ENCODE measurements around the gene RPTOR. TPM values are rescaled to one million over a fixed set of nuclear protein-coding genes. Genes with fewer than 3 reads are reported as not detected.
A peak's percentile ranks its signal among the peaks of the same experiment; 100 is the strongest.

The RPTOR gene
- total RNA-seq, 1 experiment from 2014 or later: 19.7 TPM

GRCh38 chr17:80774146-80774545 lies 229.5 kb downstream of the RPTOR start:
- DNase-seq (ENCODE audit: extremely low read depth, low read depth): no peak

- no peak for DNase-seq (ENCODE audit: extremely low read depth, low read depth)
Measured at GRCh38 chr17:80774643-80775281, 230.1 kb downstream of the RPTOR start.

DNA sequence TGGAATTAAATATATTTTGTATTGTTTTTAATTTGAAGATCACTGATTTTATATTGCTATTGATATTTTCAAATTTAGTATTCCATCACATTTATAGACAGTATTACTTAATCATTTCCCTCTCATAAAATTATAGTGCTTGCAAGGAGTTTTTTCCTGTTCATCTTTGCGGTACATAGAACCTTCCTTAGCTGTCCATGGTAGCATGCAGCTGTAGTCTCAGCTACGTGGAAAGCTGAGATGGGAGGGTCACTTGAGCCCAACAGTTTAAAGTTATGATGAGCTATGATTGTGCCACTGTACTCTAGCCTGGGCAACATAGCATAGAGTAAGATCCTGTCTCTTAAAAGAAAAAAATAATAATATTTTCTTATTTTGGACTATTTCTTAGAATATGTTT lies 231.2 kb downstream of the RPTOR start:
- DNase-seq (ENCODE audit: extremely low read depth, low read depth): no peak

DNA sequence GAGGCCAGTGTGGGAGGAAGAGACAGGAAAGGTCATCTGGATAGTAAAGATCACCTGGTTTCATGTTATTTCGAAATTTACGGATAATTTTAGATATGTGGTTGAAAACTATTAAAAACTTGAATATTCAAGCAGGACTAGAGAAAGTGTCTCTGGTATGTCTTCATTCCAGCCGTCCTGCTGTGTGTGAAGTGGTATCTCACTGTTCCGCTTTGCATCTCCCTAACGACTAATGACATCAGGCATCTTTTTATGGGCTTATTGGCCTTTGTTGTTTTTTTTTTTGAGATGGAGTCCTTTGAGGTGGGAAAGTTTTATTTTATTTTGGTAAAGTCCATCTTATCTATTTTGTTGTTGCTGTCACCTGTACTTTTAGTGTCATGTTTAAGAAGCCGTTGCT lies 232.6 kb downstream of the RPTOR start:
- no peak for DNase-seq (ENCODE audit: extremely low read depth, low read depth)

GRCh38 chr17:80778716-80779115 lies 234.1 kb downstream of the RPTOR start:
- no peak for DNase-seq (ENCODE audit: extremely low read depth, low read depth)

- no peak for DNase-seq (ENCODE audit: extremely low read depth, low read depth)
Measured at GRCh38 chr17:80779336-80779735, 234.7 kb downstream of the RPTOR start.

DNA sequence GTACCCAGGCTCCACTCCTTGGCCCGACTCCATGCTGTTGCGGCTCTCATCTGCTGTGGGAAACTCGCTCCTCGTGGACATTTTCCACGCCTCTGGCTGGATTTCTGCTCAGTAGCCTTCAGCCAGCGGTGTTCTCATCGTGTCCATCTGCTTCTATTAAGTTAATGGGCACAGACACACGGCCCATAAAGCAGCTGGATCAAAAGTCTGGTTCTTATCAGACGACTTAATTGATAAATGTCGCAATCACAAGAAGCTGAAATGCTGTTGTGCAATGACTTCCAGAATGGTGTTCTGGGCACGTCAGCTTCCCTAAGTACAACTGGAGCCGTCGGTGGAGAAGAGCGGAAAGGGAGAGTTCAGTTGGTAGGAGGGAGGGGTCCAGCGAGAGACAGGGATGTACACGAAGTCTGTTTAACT lies 235.3 kb downstream of the RPTOR start:
- DNase-seq (ENCODE audit: extremely low read depth, low read depth): no peak

- no peak for DNase-seq (ENCODE audit: extremely low read depth, low read depth)
Measured at GRCh38 chr17:80780381-80781198, 236.0 kb downstream of the RPTOR start.

GRCh38 chr17:80781211-80781610 lies 236.6 kb downstream of the RPTOR start:
- no peak for DNase-seq (ENCODE audit: extremely low read depth, low read depth)

DNA sequence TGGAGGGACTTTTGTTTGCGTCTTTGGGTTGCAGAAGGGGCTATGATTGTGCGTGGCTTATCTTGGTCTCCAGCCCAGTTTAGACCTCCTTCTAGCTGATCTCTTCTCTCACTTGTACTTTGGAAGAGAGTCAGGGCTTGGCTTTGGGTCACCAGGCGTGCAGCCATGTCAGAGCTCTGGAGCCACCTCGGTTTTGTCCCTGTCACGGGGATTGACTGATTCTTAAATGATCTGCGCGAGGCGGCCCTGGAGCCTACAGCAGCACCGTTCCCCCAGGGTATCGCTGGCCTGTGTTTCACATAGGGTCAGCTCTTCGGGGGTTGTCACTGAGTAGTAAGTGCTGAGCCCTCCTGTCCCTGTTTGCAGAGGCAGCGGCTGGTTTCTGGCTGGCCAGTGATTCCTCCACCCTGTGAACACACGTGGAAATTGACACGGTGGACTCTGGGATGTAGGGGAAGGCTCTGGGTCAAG lies 237.2 kb downstream of the RPTOR start:
- DNase-seq (ENCODE audit: extremely low read depth, low read depth): no peak

- DNase-seq (ENCODE audit: extremely low read depth, low read depth): no peak
Measured at GRCh38 chr17:80782536-80783427, 238.1 kb downstream of the RPTOR start.

DNA sequence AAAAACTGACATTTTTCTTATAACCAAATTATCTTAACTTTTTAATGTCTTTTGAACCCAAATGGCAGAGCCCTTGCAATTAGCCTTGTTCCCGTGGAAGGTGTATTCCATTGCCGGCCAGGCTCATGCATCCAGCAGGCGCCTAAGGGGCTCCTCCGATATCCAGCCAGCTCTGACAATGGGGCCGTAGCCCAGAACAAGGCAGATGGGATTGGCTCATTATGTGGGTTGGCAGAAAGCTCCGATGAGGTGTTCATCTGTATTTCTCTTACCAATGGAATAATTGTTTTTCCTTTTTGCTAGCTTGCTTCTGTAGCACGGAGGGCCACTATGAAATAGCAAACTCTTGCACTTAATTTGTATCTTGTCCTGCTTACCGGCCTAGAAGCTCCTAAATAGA lies 238.8 kb downstream of the RPTOR start:
- no peak for DNase-seq (ENCODE audit: extremely low read depth, low read depth)

DNA sequence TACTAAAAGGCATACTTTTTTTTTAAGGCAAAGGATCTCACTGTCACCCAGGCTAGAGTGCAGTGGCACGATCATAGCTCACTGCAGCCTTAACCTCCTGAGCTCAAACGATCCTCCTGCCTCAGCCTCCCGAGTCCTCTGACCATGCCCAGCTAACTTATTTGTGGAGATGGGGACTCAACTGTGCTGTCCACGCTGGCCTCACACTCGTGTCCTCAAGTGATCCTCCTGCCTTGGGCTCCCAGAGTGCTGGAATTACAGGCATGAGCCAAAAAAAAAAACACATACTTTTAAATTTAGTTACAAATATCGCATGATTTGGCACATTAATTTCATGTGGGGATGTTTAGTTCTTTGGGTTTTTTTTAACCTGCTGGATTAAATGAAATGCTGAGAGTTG lies 239.3 kb downstream of the RPTOR start:
- DNase-seq (ENCODE audit: extremely low read depth, low read depth): no peak

DNA sequence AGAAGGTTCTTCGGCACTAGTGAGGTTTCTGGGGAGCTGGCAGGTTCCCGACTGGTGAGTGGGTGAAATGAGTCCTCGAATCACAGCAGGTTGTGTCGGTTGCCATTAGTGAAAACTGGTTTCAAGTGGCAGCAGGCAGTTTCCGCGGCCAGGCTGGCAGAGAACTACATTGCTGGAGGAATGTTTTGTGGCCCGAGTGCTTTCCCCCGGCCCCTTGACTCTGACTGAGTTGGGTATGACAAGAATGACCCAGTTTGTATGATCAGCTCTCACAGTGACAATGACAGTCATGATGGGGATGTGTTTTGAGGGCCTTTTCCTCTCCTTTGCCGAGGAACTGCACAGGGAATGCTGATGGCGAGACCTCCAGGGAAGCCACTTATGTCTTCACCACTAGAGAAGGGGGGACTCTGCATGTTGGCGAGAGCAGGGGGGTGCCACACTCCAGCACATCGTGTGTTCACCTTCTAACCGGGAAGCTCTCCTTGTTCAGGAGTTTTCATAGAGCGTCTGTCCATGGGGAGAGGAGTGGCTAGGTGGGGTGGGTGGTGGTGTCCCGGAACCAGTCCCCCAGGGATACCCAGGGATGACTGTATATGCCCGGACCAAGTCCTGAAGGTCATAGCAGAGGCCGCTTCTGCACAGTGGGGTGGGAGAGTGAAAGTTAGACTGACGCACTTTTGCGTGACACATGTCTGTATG lies 241.0 kb downstream of the RPTOR start:
- no peak for DNase-seq (ENCODE audit: extremely low read depth, low read depth)

GRCh38 chr17:80786470-80786869 lies 241.8 kb downstream of the RPTOR start:
- no peak for DNase-seq (ENCODE audit: extremely low read depth, low read depth)

GRCh38 chr17:80786887-80787286 lies 242.2 kb downstream of the RPTOR start:
- no peak for DNase-seq (ENCODE audit: extremely low read depth, low read depth)

DNA sequence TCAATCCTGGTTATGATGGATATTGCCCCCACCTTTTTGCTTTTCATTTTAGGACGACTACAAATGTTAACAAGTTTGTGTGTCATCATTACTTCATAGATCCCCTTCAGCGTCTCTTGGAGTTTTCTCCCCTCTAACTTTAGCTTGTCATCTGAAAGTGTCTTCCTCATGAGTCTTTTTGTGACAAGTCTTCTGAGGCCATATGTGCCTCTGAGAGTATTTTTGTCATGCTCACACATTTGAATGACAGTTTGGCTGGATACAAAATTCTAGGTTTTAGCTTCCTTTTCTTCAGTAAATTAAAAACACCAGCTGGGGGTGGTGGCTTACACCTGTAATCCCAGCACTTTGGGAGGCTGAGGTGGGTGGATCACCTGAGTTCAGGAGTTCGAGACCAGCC lies 243.2 kb downstream of the RPTOR start:
- no peak for DNase-seq (ENCODE audit: extremely low read depth, low read depth)

- peak; percentile 43 for DNase-seq (ENCODE audit: extremely low read depth, low read depth)
Measured at GRCh38 chr17:80789356-80789902, 244.8 kb downstream of the RPTOR start.

GRCh38 chr17:80790021-80790765 lies 245.6 kb downstream of the RPTOR start:
- no peak for DNase-seq (ENCODE audit: extremely low read depth, low read depth)
